Suprapubic skin (tissue), 4 donors: Measurements from ENCODE around the gene E2F3.

ENCODE experiments used
- EP300 ChIP-seq: sonication (generic); formaldehyde crosslinking; IDR thresholded peaks from one replicate; pipeline ENCODE4 v1.6.1; 2017; ENCODE audit warnings: antibody characterized with exemption
- POLR2A ChIP-seq, 2 donors: fragments of 450-650 bp; IDR thresholded peaks; one replicate each; pipeline ENCODE4 v1.6.1; 2017; ENCODE audit warnings: antibody characterized with exemption in 2 of 2, mild to moderate bottlenecking in 2 of 2, moderate library complexity in 2 of 2
- POLR2AphosphoS5 ChIP-seq, 3 donors: sonication (generic); formaldehyde crosslinking; IDR thresholded peaks; one replicate each; pipeline ENCODE4 v1.6.1; 2017; ENCODE audit warnings: antibody characterized with exemption in 3 of 3
- TF ChIP-seq, protein P1 (sequence below), 2 donors: fragments of 200-600 bp in 1 of 2; fragments of 450-650 bp in 1 of 2; sonication (generic) in 1 of 2; IDR thresholded peaks; one replicate each; pipeline ENCODE4 v1.5.1; 2016 to 2019; ENCODE audit warnings: antibody characterized with exemption in 2 of 2, mild to moderate bottlenecking in 1 of 2, moderate library complexity in 1 of 2

GRCh38 chr6:20447581-20448132, 46.0 kb downstream of the E2F3 start:
- TF ChIP-seq, protein P1, sequence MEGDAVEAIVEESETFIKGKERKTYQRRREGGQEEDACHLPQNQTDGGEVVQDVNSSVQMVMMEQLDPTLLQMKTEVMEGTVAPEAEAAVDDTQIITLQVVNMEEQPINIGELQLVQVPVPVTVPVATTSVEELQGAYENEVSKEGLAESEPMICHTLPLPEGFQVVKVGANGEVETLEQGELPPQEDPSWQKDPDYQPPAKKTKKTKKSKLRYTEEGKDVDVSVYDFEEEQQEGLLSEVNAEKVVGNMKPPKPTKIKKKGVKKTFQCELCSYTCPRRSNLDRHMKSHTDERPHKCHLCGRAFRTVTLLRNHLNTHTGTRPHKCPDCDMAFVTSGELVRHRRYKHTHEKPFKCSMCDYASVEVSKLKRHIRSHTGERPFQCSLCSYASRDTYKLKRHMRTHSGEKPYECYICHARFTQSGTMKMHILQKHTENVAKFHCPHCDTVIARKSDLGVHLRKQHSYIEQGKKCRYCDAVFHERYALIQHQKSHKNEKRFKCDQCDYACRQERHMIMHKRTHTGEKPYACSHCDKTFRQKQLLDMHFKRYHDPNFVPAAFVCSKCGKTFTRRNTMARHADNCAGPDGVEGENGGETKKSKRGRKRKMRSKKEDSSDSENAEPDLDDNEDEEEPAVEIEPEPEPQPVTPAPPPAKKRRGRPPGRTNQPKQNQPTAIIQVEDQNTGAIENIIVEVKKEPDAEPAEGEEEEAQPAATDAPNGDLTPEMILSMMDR (IDR thresholded peaks at IDR 0.05), result no peak
- TF ChIP-seq POLR2A (IDR thresholded peaks at IDR 0.05), result no peak
- no peak for TF ChIP-seq POLR2AphosphoS5 (IDR thresholded peaks at IDR 0.05)
- TF ChIP-seq EP300, result no peak
